GM23338 (cell line): ENCODE data around the gene HDDC3. TPM values are rescaled to one million over a fixed set of nuclear protein-coding genes. Genes with fewer than 3 reads are reported as not detected.

Experiments
- ATAC-seq: fragments of 200-7000 bp; cut with Tn5 transposase; 3 replicates; pipeline ENCODE4 v1.9.1; 2020
- DNase-seq: peaks from one replicate; pipeline ENCODE4 v3.0.0-alpha.2; 2015; ENCODE audit warnings: low spot score
- H2AFZ ChIP-seq: fragments of 200-600 bp; sonication (generic); 2 replicates; pipeline ENCODE4 v1.8.0; 2016; ENCODE audit warnings: antibody characterized with exemption, mild to moderate bottlenecking, moderate library complexity
- H3F3A ChIP-seq: fragments of 200-600 bp; sonication (generic); replicated peaks from 2 replicates; pipeline ENCODE4 v1.8.0; 2017; ENCODE audit warnings: antibody characterized with exemption, mixed run types, low read depth
- H3K27ac ChIP-seq: fragments of 200-600 bp; sonication (generic); 2 replicates; pipeline ENCODE4 v1.6.1; 2016; ENCODE audit warnings: low read depth
- H3K27me3 ChIP-seq: fragments of 200-600 bp; sonication (generic); 2 replicates; pipeline ENCODE4 v1.8.0; 2016; ENCODE audit warnings: mild to moderate bottlenecking, mixed run types, moderate library complexity; ENCODE audit not compliant: insufficient read depth
- H3K36me3 ChIP-seq: fragments of 200-600 bp; sonication (generic); 2 replicates; pipeline ENCODE4 v1.8.0; 2016; ENCODE audit warnings: mild to moderate bottlenecking; ENCODE audit not compliant: insufficient read depth
- H3K4me1 ChIP-seq: fragments of 200-600 bp; sonication (generic); 2 replicates; pipeline ENCODE4 v1.8.0; 2016; ENCODE audit warnings: mild to moderate bottlenecking, moderate library complexity; ENCODE audit not compliant: insufficient read depth
- H3K4me2 ChIP-seq: fragments of 200-600 bp; sonication (generic); 2 replicates; pipeline ENCODE4 v1.7.1; 2017; ENCODE audit warnings: mixed run types
- H3K4me3 ChIP-seq: fragments of 200-600 bp; sonication (generic); 2 replicates; pipeline ENCODE4 v1.6.1; 2016; ENCODE audit warnings: mixed run types
- H3K79me2 ChIP-seq: fragments of 200-600 bp; sonication (generic); replicated peaks from 2 replicates; pipeline ENCODE4 v1.8.0; 2017; ENCODE audit warnings: mild to moderate bottlenecking; ENCODE audit not compliant: insufficient read depth
- H3K9me2 ChIP-seq: fragments of 200-600 bp; sonication (generic); 2 replicates; pipeline ENCODE4 v1.8.0; 2017; ENCODE audit not compliant: insufficient read depth
- H4K20me1 ChIP-seq: fragments of 200-600 bp; sonication (generic); replicated peaks from 2 replicates; pipeline ENCODE4 v1.8.0; 2017; ENCODE audit warnings: mild to moderate bottlenecking; ENCODE audit not compliant: insufficient read depth
- H3K27ac Mint-ChIP-seq: 2 replicates; pipeline ENCODE4 v1.8.0; 2020; ENCODE audit warnings: inconsistent platforms, mild to moderate bottlenecking, moderate library complexity, mixed read lengths
- H3K27me3 Mint-ChIP-seq: 3 replicates; pipeline ENCODE4 v1.8.0; 2022; ENCODE audit warnings: low read depth, mild to moderate bottlenecking, moderate library complexity, mixed read lengths, inconsistent platforms; ENCODE audit not compliant: insufficient read depth, poor library complexity
- H3K36me3 Mint-ChIP-seq: 3 replicates; pipeline ENCODE4 v1.8.0; 2021; ENCODE audit warnings: low read depth, mild to moderate bottlenecking, inconsistent platforms, moderate library complexity, mixed read lengths
- H3K4me1 Mint-ChIP-seq: 3 replicates; pipeline ENCODE4 v1.8.0; 2020; ENCODE audit warnings: mild to moderate bottlenecking, inconsistent platforms, mixed read lengths
- H3K4me3 Mint-ChIP-seq: 3 replicates; pipeline ENCODE4 v1.8.0; 2021; ENCODE audit warnings: moderate library complexity, mild to moderate bottlenecking, inconsistent platforms, mixed read lengths
- H3K9me3 Mint-ChIP-seq: 3 replicates; pipeline ENCODE4 v1.8.0; 2020; ENCODE audit warnings: moderate library complexity, mild to moderate bottlenecking, inconsistent platforms, mixed read lengths
- CTCF ChIP-seq, 2 experiments: fragments of 200-600 bp in 1 of 2; sonication (generic) in 1 of 2; conservative IDR thresholded peaks; 2 replicates each; pipeline versions ENCODE4 v1.5.1 to v1.6.1; 2016 to 2017; ENCODE audit warnings: antibody characterized with exemption in 2 of 2, low read depth in 2 of 2, mild to moderate bottlenecking in 2 of 2, moderate library complexity in 1 of 2
- REST ChIP-seq: IDR thresholded peaks from one replicate; pipeline ENCODE4 v1.6.1; 2018; ENCODE audit warnings: antibody characterized with exemption; ENCODE audit not compliant: unreplicated experiment
- ZNF331 ChIP-seq: fragments of 250-450 bp; sonication (Bioruptor Pico); IDR thresholded peaks from 2 replicates; pipeline ENCODE4 v1.5.0; 2020; ENCODE audit warnings: low read depth, mild to moderate bottlenecking, moderate library complexity
- ZNF462 ChIP-seq: fragments of 250-450 bp; sonication (Bioruptor Pico); IDR thresholded peaks from 2 replicates; pipeline ENCODE4 v1.5.0; 2020; ENCODE audit warnings: mild to moderate bottlenecking, moderate library complexity
- polyA plus RNA-seq: library from polyadenylated mRNA; unstranded; fragments of >200 nt; fragmentation: Nextera tagmentation; extraction: Ambion mirVana; gene quantifications from 2 replicates; pipeline ENCODE4 v1.2.1, GENCODE V29; 2016
- total RNA-seq: library from RNA; depleted of rRNA; stranded (reverse); fragments of >200 nt; shearing (Covaris generic); gene quantifications from 2 replicates; pipeline ENCODE4 v1.2.3, GENCODE V29; 2014

Gene HDDC3
- total and polyA plus RNA-seq, 2 experiments from 2014 or later, result 17.4 to 19.0 TPM

GRCh38 chr15:90889736-90890456 is 42.5 kb downstream of the HDDC3 start (continued):
- TF ChIP-seq REST (no peak), ZNF462 (CRISPR knock-in tag) (no peak), ZNF331 (CRISPR knock-in tag) (no peak)

GRCh38 chr15:90889313-90889730 is 43.0 kb downstream of the HDDC3 start:
- Mint-ChIP-seq H3K36me3 (peaks cover 3% of the 10 kb centered on the region; the same call in 2 of the 3 replicates), H3K4me1 (peaks cover 14% of the 10 kb centered on the region), H3K9me3 (no peaks in the 10 kb centered on the region), H3K4me3 (no peak overlapping the region), H3K27me3 (peaks cover 10% of the 10 kb centered on the region), H3K27ac (no peak overlapping the region)
- TF ChIP-seq CTCF (conservative IDR thresholded peaks at IDR 0.05; ENCODE audit: low read depth in 2 of 2), result no peak
- H2AFZ ChIP-seq, result no peak overlapping the region
- no peaks in the 10 kb centered on the region for H4K20me1 ChIP-seq
- no peak overlapping the region for H3K4me2 ChIP-seq
- H3F3A ChIP-seq, result 0 out of 2 replicates have a peak, but pooled peaks cover 5% of the 10 kb centered on the region
- no peak for DNase-seq
- H3K9me2 ChIP-seq, result no peaks in the 10 kb centered on the region
- ATAC-seq, result no peak
- no peak overlapping the region for H3K4me3 ChIP-seq
- no peaks in the 10 kb centered on the region for H3K79me2 ChIP-seq
- no peaks in the 10 kb centered on the region for H3K27me3 ChIP-seq
- H3K27ac ChIP-seq, result no peak overlapping the region
- H3K36me3 ChIP-seq, result no peaks in the 10 kb centered on the region
- H3K4me1 ChIP-seq, result peaks cover 3% of the 10 kb centered on the region; the same call in 1 of the 2 replicates
